SK-N-SH (cell line): ENCODE data around the gene BEX3.

Experiments
- CTCF ChIP-seq: fragments of 200-600 bp; sonication (generic); IDR thresholded peaks from 2 replicates; pipeline ENCODE4 v1.6.1; 2017; ENCODE audit warnings: antibody characterized with exemption, mild to moderate bottlenecking, moderate library complexity
- GATA2 ChIP-seq: sonication (generic); formaldehyde crosslinking; IDR thresholded peaks from 2 replicates; pipeline ENCODE4 v1.5.0; 2020; ENCODE audit warnings: mild to moderate bottlenecking, missing genetic modification reagents
- MEF2A ChIP-seq: IDR thresholded peaks from 2 replicates; pipeline ENCODE4 v1.4.0; 2012; ENCODE audit warnings: low read depth, borderline replicate concordance
- RAD21 ChIP-seq: IDR thresholded peaks from 2 replicates; pipeline ENCODE4 v1.6.1; 2012; ENCODE audit warnings: mild to moderate bottlenecking, low read length
- REST ChIP-seq: IDR thresholded peaks from 2 replicates; pipeline ENCODE4 v1.6.1; 2012; ENCODE audit warnings: mild to moderate bottlenecking, low read depth, low read length, moderate library complexity
- RFX5 ChIP-seq: IDR thresholded peaks from 2 replicates; pipeline ENCODE4 v1.6.1; 2012; ENCODE audit warnings: mild to moderate bottlenecking, improper control_type of control experiment, low read length

- TF ChIP-seq CTCF: no peak
- no peak for TF ChIP-seq RFX5
- TF ChIP-seq RAD21: no peak
- TF ChIP-seq MEF2A: no peak
- no peak for TF ChIP-seq GATA2
- TF ChIP-seq REST: no peak
Measured at GRCh38 chrX:103378990-103379389, 2.7 kb downstream of the BEX3 start.
